BE2C (cell line): ENCODE results near the gene TCN1.
"Not testable (repeated sequence)": the region's sequence is repeated elsewhere in the genome, so short reads cannot be mapped to it uniquely, and the experiment has no call there.

Source experiments
- DNase-seq: peaks from one replicate; pipeline ENCODE4 v3.0.0-alpha.2; 2020
- H3K27me3 ChIP-seq: fragments of 250-450 bp; sonication (Bioruptor Pico); 2 replicates; pipeline ENCODE4 v1.5.1; 2020; ENCODE audit warnings: mild to moderate bottlenecking
- H3K36me3 ChIP-seq: fragments of 250-450 bp; sonication (Bioruptor Pico); 2 replicates; pipeline ENCODE4 v1.5.1; 2020; ENCODE audit warnings: mild to moderate bottlenecking
- H3K4me1 ChIP-seq: fragments of 250-450 bp; sonication (Bioruptor Pico); 2 replicates; pipeline ENCODE4 v1.5.1; 2020
- H3K4me3 ChIP-seq: 2 replicates; pipeline ENCODE4 v1.5.1; 2011; ENCODE audit warnings: low read depth, low read length
- H3K9me3 ChIP-seq: fragments of 250-450 bp; sonication (Bioruptor Pico); 2 replicates; pipeline ENCODE4 v1.5.1; 2020
- CTCF ChIP-seq: IDR thresholded peaks from 2 replicates; pipeline ENCODE4 v1.5.1; 2012; ENCODE audit warnings: mild to moderate bottlenecking, low read depth, low read length

Gene TCN1

GRCh38 chr11:59839615-59840014 is 26.7 kb downstream of the TCN1 start:
- H3K4me3 ChIP-seq = no peak overlapping the region
- no peaks in the 10 kb centered on the region for H3K4me1 ChIP-seq
- H3K9me3 ChIP-seq = no peaks in the 10 kb centered on the region
- no peak for DNase-seq
- H3K36me3 ChIP-seq = no peaks in the 10 kb centered on the region
- no peak for TF ChIP-seq CTCF
- no peaks in the 10 kb centered on the region for H3K27me3 ChIP-seq

- no peak for TF ChIP-seq CTCF
- Histone ChIP-seq H3K4me3 (no peak overlapping the region), H3K4me1 (no peaks in the 10 kb centered on the region), H3K9me3 (no peaks in the 10 kb centered on the region), H3K27me3 (no peaks in the 10 kb centered on the region), H3K36me3 (no peaks in the 10 kb centered on the region)
- no peak for DNase-seq
Observed at GRCh38 chr11:59833602-59834001, 32.7 kb downstream of the TCN1 start.

GRCh38 chr11:59829358-59829757 is 36.9 kb downstream of the TCN1 start:
- no peaks in the 10 kb centered on the region for H3K36me3 ChIP-seq
- H3K9me3 ChIP-seq = no peaks in the 10 kb centered on the region
- no peak for TF ChIP-seq CTCF
- no peaks in the 10 kb centered on the region for H3K27me3 ChIP-seq
- no peaks in the 10 kb centered on the region for H3K4me1 ChIP-seq
- no peak for DNase-seq
- no peak overlapping the region for H3K4me3 ChIP-seq

- H3K4me1 ChIP-seq = no peaks in the 10 kb centered on the region
- H3K27me3 ChIP-seq = no peaks in the 10 kb centered on the region
- TF ChIP-seq CTCF = peak; percentile 52
- peak; percentile 12 for DNase-seq
- H3K9me3 ChIP-seq = no peaks in the 10 kb centered on the region
- H3K36me3 ChIP-seq = no peaks in the 10 kb centered on the region
- H3K4me3 ChIP-seq = no peak overlapping the region
Observed at GRCh38 chr11:59822989-59823566, 43.2 kb downstream of the TCN1 start.

GRCh38 chr11:59818572-59818971 is 47.7 kb downstream of the TCN1 start:
- no peak overlapping the region for H3K4me3 ChIP-seq
- H3K9me3 ChIP-seq = no peaks in the 10 kb centered on the region
- no peaks in the 10 kb centered on the region for H3K36me3 ChIP-seq
- H3K27me3 ChIP-seq = no peaks in the 10 kb centered on the region
- no peaks in the 10 kb centered on the region for H3K4me1 ChIP-seq
- no peak for TF ChIP-seq CTCF
- no peak for DNase-seq

- not testable (repeated sequence) for H3K4me3 ChIP-seq, H3K9me3 ChIP-seq, DNase-seq, H3K27me3 ChIP-seq, H3K36me3 ChIP-seq, H3K4me1 ChIP-seq
Observed at GRCh38 chr11:59816434-59816833, 49.9 kb downstream of the TCN1 start.

- H3K4me1 ChIP-seq = no peaks in the 10 kb centered on the region
- H3K36me3 ChIP-seq = no peaks in the 10 kb centered on the region
- no peaks in the 10 kb centered on the region for H3K27me3 ChIP-seq
- no peak for DNase-seq
- H3K9me3 ChIP-seq = no peaks in the 10 kb centered on the region
- no peak for TF ChIP-seq CTCF
- no peak overlapping the region for H3K4me3 ChIP-seq
Observed at GRCh38 chr11:59815754-59816153, 50.5 kb downstream of the TCN1 start.
